BJ (cell line): ENCODE measurements around the gene SPSB1. TPM values are rescaled to one million over a fixed set of nuclear protein-coding genes. Genes with fewer than 3 reads are reported as not detected.

Source experiments
- CTCF ChIA-PET: fragments of 350-600 bp; formaldehyde crosslinking; extraction: SDS; loops from one replicate; lab custom pipeline; 2021; ENCODE audit warnings: antibody characterized with exemption, inconsistent platforms; lab: Yijun Ruan, JAX
- POLR2A ChIA-PET: fragments of 300-600 bp; sonication (Branson Sonifier 250); formaldehyde crosslinking; extraction: SDS; loops from one replicate; lab custom pipeline; 2021; ENCODE audit warnings: antibody characterized with exemption; lab: Charles Lee
- DNase-seq: peaks from one replicate; pipeline ENCODE4 v3.0.0-alpha.2; 2011; ENCODE audit warnings: low read depth
- H3K27me3 ChIP-seq: 2 replicates; pipeline ENCODE4 v1.6.0; 2011; ENCODE audit warnings: low read length; ENCODE audit not compliant: control insufficient read depth, insufficient read depth
- H3K36me3 ChIP-seq: 2 replicates; pipeline ENCODE4 v1.5.1; 2011; ENCODE audit warnings: low read length; ENCODE audit not compliant: control insufficient read depth, insufficient read depth
- H3K4me3 ChIP-seq: 2 replicates; pipeline ENCODE4 v1.5.1; 2011; ENCODE audit warnings: low read depth, mild to moderate bottlenecking, control low read depth, low read length
- polyA plus RNA-seq: library from polyadenylated mRNA; depleted of rRNA; stranded (reverse); fragments of >200 nt; gene quantifications from 2 replicates; pipeline ENCODE4 v1.2.3, GENCODE V29; 2011
- TF ChIP-seq, protein P1 (sequence below): IDR thresholded peaks from 2 replicates; pipeline ENCODE4 v1.5.1; 2011; ENCODE audit warnings: low read depth, mild to moderate bottlenecking, control low read depth, inconsistent platforms, low read length, moderate library complexity; ENCODE audit not compliant: insufficient read depth

The SPSB1 gene
- polyA plus RNA-seq, 1 experiment, result 19.8 TPM

DNA sequence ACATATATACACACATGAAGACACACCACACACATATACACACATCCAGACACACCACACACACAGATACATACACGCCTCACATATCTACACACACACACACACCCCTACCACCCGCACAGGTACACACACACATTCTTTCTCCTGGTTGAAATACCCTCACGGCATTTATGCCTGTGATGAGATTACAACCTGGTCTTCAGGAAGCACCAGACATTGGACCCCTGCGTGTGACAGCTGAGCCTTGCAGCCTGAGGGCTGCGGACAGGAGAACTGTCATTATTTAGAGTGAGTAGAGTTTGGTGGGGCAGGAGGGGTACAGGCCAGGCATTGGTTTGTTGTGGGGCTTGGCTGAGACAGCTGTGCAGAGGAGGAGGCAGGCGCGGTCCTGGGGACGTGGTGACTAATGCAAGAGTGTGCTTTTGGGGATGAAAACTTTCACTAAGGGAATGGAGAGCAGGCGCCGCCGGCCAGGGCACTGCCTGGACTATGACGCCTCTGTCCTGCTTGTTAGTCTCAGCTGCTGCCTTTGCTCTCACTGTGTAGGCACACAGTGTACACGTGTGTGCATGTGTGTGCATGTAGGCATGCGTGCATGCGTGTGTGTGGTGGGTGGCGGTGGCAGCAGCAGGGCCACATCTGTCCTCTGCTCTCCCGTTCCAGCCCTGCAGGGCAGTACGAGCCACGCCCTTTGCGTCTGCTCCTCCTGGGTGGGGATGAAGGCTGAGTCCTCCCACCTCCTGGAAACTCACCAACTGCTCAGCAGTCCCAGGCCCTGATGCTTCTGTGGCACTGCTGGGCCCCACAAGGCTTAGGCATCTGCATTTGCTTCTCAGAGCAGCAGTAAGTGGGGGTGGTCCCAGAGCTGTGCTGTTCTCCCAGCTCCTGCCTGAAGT, 57.6 kb downstream of the SPSB1 start:
- TF ChIP-seq, protein P1, sequence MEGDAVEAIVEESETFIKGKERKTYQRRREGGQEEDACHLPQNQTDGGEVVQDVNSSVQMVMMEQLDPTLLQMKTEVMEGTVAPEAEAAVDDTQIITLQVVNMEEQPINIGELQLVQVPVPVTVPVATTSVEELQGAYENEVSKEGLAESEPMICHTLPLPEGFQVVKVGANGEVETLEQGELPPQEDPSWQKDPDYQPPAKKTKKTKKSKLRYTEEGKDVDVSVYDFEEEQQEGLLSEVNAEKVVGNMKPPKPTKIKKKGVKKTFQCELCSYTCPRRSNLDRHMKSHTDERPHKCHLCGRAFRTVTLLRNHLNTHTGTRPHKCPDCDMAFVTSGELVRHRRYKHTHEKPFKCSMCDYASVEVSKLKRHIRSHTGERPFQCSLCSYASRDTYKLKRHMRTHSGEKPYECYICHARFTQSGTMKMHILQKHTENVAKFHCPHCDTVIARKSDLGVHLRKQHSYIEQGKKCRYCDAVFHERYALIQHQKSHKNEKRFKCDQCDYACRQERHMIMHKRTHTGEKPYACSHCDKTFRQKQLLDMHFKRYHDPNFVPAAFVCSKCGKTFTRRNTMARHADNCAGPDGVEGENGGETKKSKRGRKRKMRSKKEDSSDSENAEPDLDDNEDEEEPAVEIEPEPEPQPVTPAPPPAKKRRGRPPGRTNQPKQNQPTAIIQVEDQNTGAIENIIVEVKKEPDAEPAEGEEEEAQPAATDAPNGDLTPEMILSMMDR, result no peak
- POLR2A ChIA-PET, result no interaction called here
- peak; percentile 22 for DNase-seq
- Histone ChIP-seq H3K4me3 (no peak overlapping the region), H3K27me3 (no peaks in the 10 kb centered on the region), H3K36me3 (peaks cover 2% of the 10 kb centered on the region; the same call in 1 of the 2 replicates)
- CTCF ChIA-PET, result interaction anchor here (1.1 to 1.4 kb wide), 2 partner anchors 60 to 83 kb away, joined by 3 read pairs; no protein-coding TSS in a partner anchor

DNA sequence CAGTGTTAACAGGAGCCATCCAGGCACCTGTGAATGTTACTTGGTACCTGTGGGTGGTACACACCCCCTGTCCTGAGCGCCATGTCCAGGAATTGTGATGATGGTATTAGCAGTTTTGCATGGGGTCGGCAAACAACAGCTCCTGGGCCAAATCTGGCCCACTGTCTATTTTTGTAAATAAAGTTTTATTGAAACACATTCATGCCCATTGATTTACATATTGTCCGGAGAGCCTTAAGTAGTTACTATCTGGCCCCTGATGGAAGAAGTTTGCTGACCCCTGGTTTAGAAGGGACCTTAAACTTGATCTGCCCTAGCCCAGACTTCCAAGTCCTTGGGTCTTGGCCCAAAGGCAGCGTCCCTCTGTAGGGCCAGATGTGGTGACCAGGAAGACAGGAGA, 58.3 kb downstream of the SPSB1 start:
- CTCF ChIA-PET, result interaction anchor here (1.4 kb wide), 1 partner anchor 84 kb away, joined by 3 read pairs; no protein-coding TSS in a partner anchor
- no peak overlapping the region for H3K4me3 ChIP-seq
- H3K27me3 ChIP-seq, result no peaks in the 10 kb centered on the region
- DNase-seq, result no peak
- POLR2A ChIA-PET, result no interaction called here
- peaks cover 3% of the 10 kb centered on the region for H3K36me3 ChIP-seq
- TF ChIP-seq, protein P1, result no peak

DNA sequence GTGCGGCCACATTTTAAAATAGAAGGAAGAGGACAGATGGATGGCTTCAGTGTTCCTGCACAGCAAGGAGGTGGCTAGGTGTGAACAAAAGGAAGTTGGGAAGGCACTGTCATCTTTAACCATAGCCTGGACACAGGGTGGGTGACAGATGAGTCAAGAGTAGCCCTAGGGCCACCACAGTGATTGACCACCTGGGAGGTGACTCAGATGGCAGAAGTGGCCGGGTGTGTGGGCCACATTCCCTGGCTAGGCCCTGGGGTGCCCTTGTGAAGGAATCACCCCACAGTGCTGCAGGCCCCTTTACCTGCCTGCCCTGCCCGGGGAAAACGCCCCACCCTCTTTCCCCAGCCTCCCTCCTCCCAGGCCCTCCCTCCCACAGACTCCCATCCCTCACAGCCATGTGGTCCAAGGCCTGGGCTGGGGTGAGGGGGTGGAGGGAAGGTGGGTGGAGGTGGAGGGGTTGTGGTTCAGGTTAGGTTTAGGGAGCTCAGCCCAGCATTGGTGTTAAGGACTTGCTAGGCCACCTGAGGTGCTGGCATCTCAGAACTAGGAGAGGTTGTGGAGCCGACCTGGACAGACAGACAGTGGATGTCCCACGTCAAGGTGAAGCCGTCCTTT, 59.1 kb downstream of the SPSB1 start:
- ChIA-PET CTCF (interaction anchor here (0.6 kb wide), 1 partner anchor 11 kb away, joined by 3 read pairs; no protein-coding TSS in a partner anchor), POLR2A (no interaction called here)
- TF ChIP-seq, protein P1, result no peak
- Histone ChIP-seq H3K36me3 (peaks cover 9% of the 10 kb centered on the region), H3K27me3 (no peaks in the 10 kb centered on the region), H3K4me3 (no peak overlapping the region)
- DNase-seq, result no peak

DNA sequence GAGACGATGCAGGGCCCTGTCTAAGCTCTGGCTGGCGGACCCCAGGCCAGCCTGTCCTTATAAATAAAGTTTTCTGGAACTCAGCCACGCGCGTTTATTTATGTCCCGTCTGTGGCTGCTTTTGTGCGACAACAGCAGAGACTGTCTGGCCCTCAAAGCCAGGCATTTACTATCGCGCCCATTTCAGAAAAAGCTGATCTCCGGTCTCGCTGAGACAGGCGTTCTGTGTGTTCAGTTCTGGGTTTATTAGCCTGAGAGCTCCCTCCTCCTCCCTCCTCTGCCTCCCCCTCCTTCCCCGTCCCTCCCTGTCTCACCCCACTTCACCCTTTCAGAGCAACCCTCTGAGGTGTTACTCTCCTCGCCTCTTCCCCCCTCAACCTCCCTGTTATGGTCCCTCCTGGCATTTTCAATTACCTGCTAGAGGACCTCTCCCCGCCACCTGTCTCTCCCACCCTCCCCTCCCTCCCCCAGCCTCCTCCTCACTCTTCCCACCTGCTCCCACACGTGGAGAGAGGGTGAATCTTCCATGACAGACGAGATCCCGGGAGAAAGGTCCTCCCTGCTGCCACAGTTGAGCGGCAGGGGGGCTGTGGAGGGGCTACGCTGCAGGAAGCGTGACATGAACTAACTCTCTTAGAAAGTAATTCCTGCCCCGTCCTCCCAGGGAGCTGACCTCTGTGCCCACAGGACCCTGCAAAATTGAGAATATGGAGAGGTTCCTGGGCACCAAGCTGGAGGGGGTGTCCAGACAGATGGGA, 59.9 kb downstream of the SPSB1 start:
- ChIA-PET POLR2A (no interaction called here), CTCF (no interaction called here)
- peaks cover 11% of the 10 kb centered on the region for H3K36me3 ChIP-seq
- TF ChIP-seq, protein P1, result no peak
- DNase-seq, result no peak
- no peak overlapping the region for H3K4me3 ChIP-seq
- H3K27me3 ChIP-seq, result no peaks in the 10 kb centered on the region
